Neural crest cell (in vitro differentiated cells): ENCODE data around the gene GPR55. TPM values are rescaled to one million over a fixed set of nuclear protein-coding genes. Genes with fewer than 3 reads are reported as not detected.

Source experiments
- DNase-seq: peaks from one replicate; pipeline ENCODE4 v3.0.0; 2021; ENCODE audit warnings: low read depth, mixed read lengths, low spot score
- H3K27ac Mint-ChIP-seq: one replicate; pipeline ENCODE4 v1.8.0; 2021; ENCODE audit warnings: mild to moderate bottlenecking, mixed read lengths; ENCODE audit not compliant: unreplicated experiment
- H3K27me3 Mint-ChIP-seq: 2 replicates; pipeline ENCODE4 v1.8.0; 2021; ENCODE audit warnings: low read depth, mild to moderate bottlenecking, mixed read lengths
- H3K36me3 Mint-ChIP-seq: 2 replicates; pipeline ENCODE4 v1.8.0; 2021; ENCODE audit warnings: low read depth, mild to moderate bottlenecking, mixed read lengths
- H3K4me1 Mint-ChIP-seq: 2 replicates; pipeline ENCODE4 v1.8.0; 2021; ENCODE audit warnings: mixed read lengths
- H3K4me3 Mint-ChIP-seq: one replicate; pipeline ENCODE4 v1.8.0; 2021; ENCODE audit warnings: mild to moderate bottlenecking, mixed read lengths
- H3K9me3 Mint-ChIP-seq: 2 replicates; pipeline ENCODE4 v1.8.0; 2021; ENCODE audit warnings: mixed read lengths
- CTCF ChIP-seq: fragments of 200-600 bp; sonication (generic); conservative IDR thresholded peaks from 2 replicates; pipeline ENCODE4 v1.5.0; 2021; ENCODE audit warnings: antibody characterized with exemption, mild to moderate bottlenecking
- total RNA-seq: library from RNA; stranded (reverse); gene quantifications from 2 replicates; pipeline ENCODE4 v1.2.1, GENCODE V29; 2021

GPR55 gene
- total RNA-seq, 1 donor from 2014 or later, result not detected

- Mint-ChIP-seq H3K27me3 (no peaks in the 10 kb centered on the region), H3K9me3 (no peaks in the 10 kb centered on the region), H3K4me1 (peaks cover 33% of the 10 kb centered on the region), H3K4me3 (no peak overlapping the region), H3K36me3 (no peaks in the 10 kb centered on the region), H3K27ac (no peak overlapping the region)
- no peak for TF ChIP-seq CTCF
- DNase-seq, result no peak
Measured at GRCh38 chr2:230873661-230874401, 51.2 kb downstream of the GPR55 start.

GRCh38 chr2:230872968-230873660 lies 51.9 kb downstream of the GPR55 start:
- Mint-ChIP-seq H3K4me1 (peaks cover 38% of the 10 kb centered on the region), H3K4me3 (peak overlapping the region; percentile 28), H3K27me3 (no peaks in the 10 kb centered on the region), H3K36me3 (no peaks in the 10 kb centered on the region), H3K9me3 (no peaks in the 10 kb centered on the region), H3K27ac (no peak overlapping the region)
- DNase-seq, result no peak
- no peak for TF ChIP-seq CTCF

- no peak for DNase-seq
- Mint-ChIP-seq H3K27ac (peak overlapping the region; percentile 62), H3K9me3 (no peaks in the 10 kb centered on the region), H3K27me3 (no peaks in the 10 kb centered on the region), H3K4me3 (peak overlapping the region; percentile 28), H3K4me1 (peaks cover 36% of the 10 kb centered on the region), H3K36me3 (no peaks in the 10 kb centered on the region)
- TF ChIP-seq CTCF, result no peak
Measured at GRCh38 chr2:230872151-230872967, 52.7 kb downstream of the GPR55 start.

- DNase-seq, result no peak
- Mint-ChIP-seq H3K36me3 (no peaks in the 10 kb centered on the region), H3K27ac (no peak overlapping the region), H3K27me3 (no peaks in the 10 kb centered on the region), H3K4me3 (no peak overlapping the region), H3K4me1 (peaks cover 43% of the 10 kb centered on the region), H3K9me3 (no peaks in the 10 kb centered on the region)
- no peak for TF ChIP-seq CTCF
Measured at GRCh38 chr2:230871361-230872150, 53.5 kb downstream of the GPR55 start.
